Keratinocyte (primary cell): ENCODE measurements around the gene TSTD2.

Source experiments
- EZH2 ChIP-seq: IDR thresholded peaks from one replicate; pipeline ENCODE4 v1.6.1; 2012; ENCODE audit warnings: inconsistent platforms, mild to moderate bottlenecking, low read length, moderate library complexity
- TF ChIP-seq, protein P1 (sequence below), 3 experiments: IDR thresholded peaks in 1 of 3; conservative IDR thresholded peaks in 1 of 3; optimal IDR thresholded peaks in 1 of 3; 2 replicates in 2 of 3; 3 replicates in 1 of 3; pipeline versions ENCODE3 to v1.5.1; 2011; ENCODE audit warnings: low read length in 3 of 3, mild to moderate bottlenecking in 3 of 3, moderate library complexity in 2 of 3, control low read depth in 1 of 3, inconsistent platforms in 1 of 3; ENCODE audit not compliant: insufficient read depth in 2 of 3; ENCODE audit errors: extremely low read depth in 1 of 3

DNA sequence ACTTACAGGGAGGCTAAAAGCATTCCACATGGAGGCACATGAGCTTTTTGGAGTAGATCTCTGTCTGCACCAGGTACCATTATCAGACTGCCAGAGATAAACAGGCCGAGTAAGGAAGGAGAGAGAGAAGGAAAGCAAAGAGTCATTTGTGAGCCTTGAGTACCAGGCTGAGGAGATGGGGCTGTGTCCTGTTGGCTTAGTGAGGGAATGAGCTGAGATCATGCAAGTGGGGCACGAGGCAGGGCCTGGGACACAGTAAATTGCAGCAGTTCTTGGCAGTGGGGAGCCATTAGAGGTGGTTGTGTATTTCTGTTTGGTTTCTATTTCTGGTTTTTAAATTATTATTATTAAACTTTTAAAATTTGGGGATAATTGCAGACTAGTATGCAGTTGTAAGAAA, 53.3 kb downstream of the TSTD2 start:
- TF ChIP-seq, protein P1, sequence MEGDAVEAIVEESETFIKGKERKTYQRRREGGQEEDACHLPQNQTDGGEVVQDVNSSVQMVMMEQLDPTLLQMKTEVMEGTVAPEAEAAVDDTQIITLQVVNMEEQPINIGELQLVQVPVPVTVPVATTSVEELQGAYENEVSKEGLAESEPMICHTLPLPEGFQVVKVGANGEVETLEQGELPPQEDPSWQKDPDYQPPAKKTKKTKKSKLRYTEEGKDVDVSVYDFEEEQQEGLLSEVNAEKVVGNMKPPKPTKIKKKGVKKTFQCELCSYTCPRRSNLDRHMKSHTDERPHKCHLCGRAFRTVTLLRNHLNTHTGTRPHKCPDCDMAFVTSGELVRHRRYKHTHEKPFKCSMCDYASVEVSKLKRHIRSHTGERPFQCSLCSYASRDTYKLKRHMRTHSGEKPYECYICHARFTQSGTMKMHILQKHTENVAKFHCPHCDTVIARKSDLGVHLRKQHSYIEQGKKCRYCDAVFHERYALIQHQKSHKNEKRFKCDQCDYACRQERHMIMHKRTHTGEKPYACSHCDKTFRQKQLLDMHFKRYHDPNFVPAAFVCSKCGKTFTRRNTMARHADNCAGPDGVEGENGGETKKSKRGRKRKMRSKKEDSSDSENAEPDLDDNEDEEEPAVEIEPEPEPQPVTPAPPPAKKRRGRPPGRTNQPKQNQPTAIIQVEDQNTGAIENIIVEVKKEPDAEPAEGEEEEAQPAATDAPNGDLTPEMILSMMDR (optimal IDR thresholded peaks at IDR 0.05 in 1 of 3, IDR thresholded peaks at IDR 0.05 in 1 of 3, conservative IDR thresholded peaks at IDR 0.05 in 1 of 3; ENCODE audit: extremely low read depth in 1 of 3, insufficient read depth in 2 of 3, low read length in 3 of 3): no peak
- TF ChIP-seq EZH2: no peak
